HL-60 (cell line): ENCODE measurements around the gene MID1.

Experiments
- GABPA ChIP-seq: IDR thresholded peaks from 2 replicates; pipeline ENCODE4 v1.6.1; 2012; ENCODE audit warnings: low read depth
- POLR2AphosphoS5 ChIP-seq: IDR thresholded peaks from 2 replicates; pipeline ENCODE4 v1.6.1; 2012; ENCODE audit warnings: low read depth
- SPI1 ChIP-seq: IDR thresholded peaks from 2 replicates; pipeline ENCODE4 v1.6.1; 2012; ENCODE audit warnings: low read depth, mild to moderate bottlenecking, borderline replicate concordance
- TF ChIP-seq, protein P1 (sequence below): IDR thresholded peaks from 2 replicates; pipeline ENCODE4 v1.6.1; 2012; ENCODE audit warnings: low read depth; ENCODE audit not compliant: insufficient replicate concordance
- TF ChIP-seq, protein P2 (sequence below): IDR thresholded peaks from one replicate; pipeline ENCODE4 v1.5.1; 2011; ENCODE audit warnings: low read length, control low read depth, inconsistent platforms; ENCODE audit not compliant: insufficient read depth

DNA sequence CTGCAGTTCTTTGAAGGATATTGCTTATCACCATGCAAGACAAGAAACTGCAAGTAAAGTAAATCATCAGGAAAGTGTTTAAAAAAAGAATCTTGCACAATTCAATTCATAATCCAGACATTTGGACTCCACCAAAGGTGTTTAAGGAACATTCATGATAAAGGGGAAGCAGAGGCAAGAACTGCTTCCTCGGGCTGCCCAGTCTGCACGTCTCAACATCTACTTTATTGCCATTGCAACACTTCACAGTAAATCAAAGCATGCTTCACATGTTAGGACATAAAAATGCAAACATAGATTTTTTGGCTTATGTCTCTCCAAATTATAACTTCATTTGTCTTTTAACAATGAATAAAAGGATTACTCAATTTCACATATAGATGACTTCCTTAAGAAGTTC is 42.5 kb downstream of the MID1 start:
- TF ChIP-seq, protein P1, sequence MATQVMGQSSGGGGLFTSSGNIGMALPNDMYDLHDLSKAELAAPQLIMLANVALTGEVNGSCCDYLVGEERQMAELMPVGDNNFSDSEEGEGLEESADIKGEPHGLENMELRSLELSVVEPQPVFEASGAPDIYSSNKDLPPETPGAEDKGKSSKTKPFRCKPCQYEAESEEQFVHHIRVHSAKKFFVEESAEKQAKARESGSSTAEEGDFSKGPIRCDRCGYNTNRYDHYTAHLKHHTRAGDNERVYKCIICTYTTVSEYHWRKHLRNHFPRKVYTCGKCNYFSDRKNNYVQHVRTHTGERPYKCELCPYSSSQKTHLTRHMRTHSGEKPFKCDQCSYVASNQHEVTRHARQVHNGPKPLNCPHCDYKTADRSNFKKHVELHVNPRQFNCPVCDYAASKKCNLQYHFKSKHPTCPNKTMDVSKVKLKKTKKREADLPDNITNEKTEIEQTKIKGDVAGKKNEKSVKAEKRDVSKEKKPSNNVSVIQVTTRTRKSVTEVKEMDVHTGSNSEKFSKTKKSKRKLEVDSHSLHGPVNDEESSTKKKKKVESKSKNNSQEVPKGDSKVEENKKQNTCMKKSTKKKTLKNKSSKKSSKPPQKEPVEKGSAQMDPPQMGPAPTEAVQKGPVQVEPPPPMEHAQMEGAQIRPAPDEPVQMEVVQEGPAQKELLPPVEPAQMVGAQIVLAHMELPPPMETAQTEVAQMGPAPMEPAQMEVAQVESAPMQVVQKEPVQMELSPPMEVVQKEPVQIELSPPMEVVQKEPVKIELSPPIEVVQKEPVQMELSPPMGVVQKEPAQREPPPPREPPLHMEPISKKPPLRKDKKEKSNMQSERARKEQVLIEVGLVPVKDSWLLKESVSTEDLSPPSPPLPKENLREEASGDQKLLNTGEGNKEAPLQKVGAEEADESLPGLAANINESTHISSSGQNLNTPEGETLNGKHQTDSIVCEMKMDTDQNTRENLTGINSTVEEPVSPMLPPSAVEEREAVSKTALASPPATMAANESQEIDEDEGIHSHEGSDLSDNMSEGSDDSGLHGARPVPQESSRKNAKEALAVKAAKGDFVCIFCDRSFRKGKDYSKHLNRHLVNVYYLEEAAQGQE, result no peak
- TF ChIP-seq POLR2AphosphoS5, result no peak
- TF ChIP-seq, protein P2, sequence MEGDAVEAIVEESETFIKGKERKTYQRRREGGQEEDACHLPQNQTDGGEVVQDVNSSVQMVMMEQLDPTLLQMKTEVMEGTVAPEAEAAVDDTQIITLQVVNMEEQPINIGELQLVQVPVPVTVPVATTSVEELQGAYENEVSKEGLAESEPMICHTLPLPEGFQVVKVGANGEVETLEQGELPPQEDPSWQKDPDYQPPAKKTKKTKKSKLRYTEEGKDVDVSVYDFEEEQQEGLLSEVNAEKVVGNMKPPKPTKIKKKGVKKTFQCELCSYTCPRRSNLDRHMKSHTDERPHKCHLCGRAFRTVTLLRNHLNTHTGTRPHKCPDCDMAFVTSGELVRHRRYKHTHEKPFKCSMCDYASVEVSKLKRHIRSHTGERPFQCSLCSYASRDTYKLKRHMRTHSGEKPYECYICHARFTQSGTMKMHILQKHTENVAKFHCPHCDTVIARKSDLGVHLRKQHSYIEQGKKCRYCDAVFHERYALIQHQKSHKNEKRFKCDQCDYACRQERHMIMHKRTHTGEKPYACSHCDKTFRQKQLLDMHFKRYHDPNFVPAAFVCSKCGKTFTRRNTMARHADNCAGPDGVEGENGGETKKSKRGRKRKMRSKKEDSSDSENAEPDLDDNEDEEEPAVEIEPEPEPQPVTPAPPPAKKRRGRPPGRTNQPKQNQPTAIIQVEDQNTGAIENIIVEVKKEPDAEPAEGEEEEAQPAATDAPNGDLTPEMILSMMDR, result no peak
- no peak for TF ChIP-seq GABPA
- no peak for TF ChIP-seq SPI1
